Lower leg skin (tissue), 3 donors: ENCODE data around the gene GMPPB.

Source experiments
- CTCF ChIP-seq, 3 donors: fragments of 450-650 bp; IDR thresholded peaks; one replicate each; pipeline ENCODE4 v1.5.1; 2016; ENCODE audit warnings: antibody characterized with exemption in 3 of 3, mild to moderate bottlenecking in 3 of 3, moderate library complexity in 2 of 3
- POLR2A ChIP-seq, 2 donors: fragments of 450-650 bp; IDR thresholded peaks; one replicate each; pipeline ENCODE4 v1.6.1; 2016 to 2017; ENCODE audit warnings: antibody characterized with exemption in 2 of 2, mild to moderate bottlenecking in 1 of 2, moderate library complexity in 1 of 2

DNA sequence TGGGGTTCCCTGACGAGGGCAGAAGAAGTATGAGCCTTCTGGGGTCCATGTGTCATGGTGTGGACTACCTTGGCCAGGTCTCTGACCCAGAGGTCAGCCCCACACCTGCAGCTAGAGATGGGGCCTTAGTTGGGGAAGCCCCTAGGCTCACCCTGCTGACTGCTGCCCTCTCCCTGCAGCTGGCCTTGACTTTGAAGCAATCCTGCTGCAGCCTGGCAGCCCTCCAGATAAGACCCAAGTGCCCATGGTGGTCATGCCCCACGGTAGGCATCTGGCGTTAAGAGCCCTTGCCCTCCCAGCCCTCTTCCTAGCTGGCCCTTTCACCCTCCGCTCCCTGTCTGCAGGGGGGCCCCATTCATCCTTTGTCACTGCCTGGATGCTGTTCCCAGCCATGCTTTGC is 42.2 kb downstream of the GMPPB start:
- no peak for TF ChIP-seq CTCF (IDR thresholded peaks at IDR 0.05)
- no peak for TF ChIP-seq POLR2A (IDR thresholded peaks at IDR 0.05)
